HG02970 (cell line): Measurements from ENCODE around the gene OVOL2.

ENCODE experiments used
- ATAC-seq: cut with Tn5 transposase; IDR thresholded peaks from one replicate; pipeline ENCODE4 v1.9.1; 2021; ENCODE audit warnings: mild to moderate bottlenecking, moderate library complexity, moderate number of reproducible peaks; ENCODE audit not compliant: unreplicated experiment, low FRiP score

The OVOL2 gene

GRCh38 chr20:17992847-17993513 is 64.7 kb downstream of the OVOL2 start:
- ATAC-seq: no peak

GRCh38 chr20:17992224-17992637 is 65.5 kb downstream of the OVOL2 start:
- no peak for ATAC-seq

- ATAC-seq: no peak
Observed at GRCh38 chr20:17990278-17990972, 67.3 kb downstream of the OVOL2 start.

- no peak for ATAC-seq
Observed at GRCh38 chr20:17987988-17988387, 69.7 kb downstream of the OVOL2 start.

- no peak for ATAC-seq
Observed at GRCh38 chr20:17985388-17986018, 72.2 kb downstream of the OVOL2 start.

GRCh38 chr20:17976305-17976704 is 81.4 kb downstream of the OVOL2 start:
- no peak for ATAC-seq
